NCI-H82 (cell line): ENCODE measurements around the gene CAMK2D.

Experiments used
- DNase-seq: peaks from one replicate; lab custom pipeline; 2025; lab: John Stamatoyannopoulos, UW

CAMK2D gene

GRCh38 chr4:113522433-113522832, 239.1 kb downstream of the CAMK2D start:
- no peak for DNase-seq

- DNase-seq = no peak
Observed at GRCh38 chr4:113513382-113513781, 248.2 kb downstream of the CAMK2D start.

- DNase-seq = no peak
Observed at GRCh38 chr4:113512880-113513279, 248.7 kb downstream of the CAMK2D start.

GRCh38 chr4:113511944-113512343, 249.6 kb downstream of the CAMK2D start:
- DNase-seq = no peak

GRCh38 chr4:113509851-113510250, 251.7 kb downstream of the CAMK2D start:
- no peak for DNase-seq

- DNase-seq = no peak
Observed at GRCh38 chr4:113505044-113505443, 256.5 kb downstream of the CAMK2D start.

GRCh38 chr4:113504422-113504821, 257.1 kb downstream of the CAMK2D start:
- no peak for DNase-seq

- no peak for DNase-seq
Observed at GRCh38 chr4:113503691-113504090, 257.8 kb downstream of the CAMK2D start.

GRCh38 chr4:113502906-113503305, 258.6 kb downstream of the CAMK2D start:
- no peak for DNase-seq

GRCh38 chr4:113502476-113502875, 259.1 kb downstream of the CAMK2D start:
- no peak for DNase-seq

GRCh38 chr4:113500424-113500823, 261.1 kb downstream of the CAMK2D start:
- no peak for DNase-seq

- DNase-seq = no peak
Observed at GRCh38 chr4:113499696-113500095, 261.8 kb downstream of the CAMK2D start.

GRCh38 chr4:113499166-113499565, 262.4 kb downstream of the CAMK2D start:
- no peak for DNase-seq

GRCh38 chr4:113497154-113497884, 264.2 kb downstream of the CAMK2D start:
- no peak for DNase-seq

- DNase-seq = no peak
Observed at GRCh38 chr4:113496698-113497097, 264.8 kb downstream of the CAMK2D start.

GRCh38 chr4:113495790-113496189, 265.7 kb downstream of the CAMK2D start:
- no peak for DNase-seq

- no peak for DNase-seq
Observed at GRCh38 chr4:113483131-113483530, 278.4 kb downstream of the CAMK2D start.

- no peak for DNase-seq
Observed at GRCh38 chr4:113482325-113482724, 279.2 kb downstream of the CAMK2D start.

- no peak for DNase-seq
Observed at GRCh38 chr4:113481820-113482219, 279.7 kb downstream of the CAMK2D start.

- no peak for DNase-seq
Observed at GRCh38 chr4:113480109-113480508, 281.4 kb downstream of the CAMK2D start.

- no peak for DNase-seq
Observed at GRCh38 chr4:113478032-113478431, 283.5 kb downstream of the CAMK2D start.

GRCh38 chr4:113476800-113477199, 284.7 kb downstream of the CAMK2D start:
- no peak for DNase-seq

GRCh38 chr4:113474017-113474416, 287.5 kb downstream of the CAMK2D start:
- DNase-seq = no peak

- DNase-seq = no peak
Observed at GRCh38 chr4:113472864-113473263, 288.7 kb downstream of the CAMK2D start.
